H1 (cell line): ENCODE data around the gene CAMK2D. TPM values are rescaled to one million over a fixed set of nuclear protein-coding genes. Genes with fewer than 3 reads are reported as not detected.

Experiments
- CTCF ChIA-PET: fragments of 300-600 bp; sonication (Branson Sonifier 250); formaldehyde crosslinking; loops from one replicate; lab custom pipeline; 2021; ENCODE audit not compliant: partially characterized antibody; lab: Charles Lee
- POLR2A ChIA-PET: fragments of 300-600 bp; sonication (Branson Sonifier 250); formaldehyde crosslinking; loops from one replicate; lab custom pipeline; 2021; ENCODE audit warnings: inconsistent platforms; ENCODE audit not compliant: partially characterized antibody; lab: Charles Lee
- DNase-seq, 2 experiments: peaks; one replicate each; pipeline versions ENCODE4 v3.0.0 to v3.0.0-alpha.2; 2010 to 2022; ENCODE audit warnings: low spot score in 2 of 2, low read depth in 1 of 2, mixed read lengths in 1 of 2
- FAIRE-seq: peaks from 2 replicates; lab custom pipeline; 2011; peaks lifted over from hg19 to GRCh38; lab: Jason Lieb, UNC
- H2AFZ ChIP-seq: 2 replicates; pipeline ENCODE4 v1.8.1; 2012; ENCODE audit warnings: low read length, inconsistent platforms
- H2AK5ac ChIP-seq: 2 replicates; pipeline ENCODE4 v1.6.1; 2013; ENCODE audit warnings: low read depth, low read length
- H2BK120ac ChIP-seq: replicated peaks from 2 replicates; pipeline ENCODE3; 2013; ENCODE audit warnings: low read depth, low read length, inconsistent platforms
- H2BK12ac ChIP-seq: 2 replicates; pipeline ENCODE4 v1.6.1; 2013; ENCODE audit warnings: low read depth, low read length
- H2BK15ac ChIP-seq: 2 replicates; pipeline ENCODE4 v1.6.1; 2013; ENCODE audit warnings: low read length
- H2BK20ac ChIP-seq: 2 replicates; pipeline ENCODE4 v1.6.1; 2013; ENCODE audit warnings: low read length
- H2BK5ac ChIP-seq: 2 replicates; pipeline ENCODE4 v1.6.1; 2013; ENCODE audit warnings: low read depth, low read length
- H3K14ac ChIP-seq: 2 replicates; pipeline ENCODE4 v1.6.1; 2013; ENCODE audit warnings: inconsistent platforms; ENCODE audit not compliant: insufficient read length
- H3K18ac ChIP-seq: 2 replicates; pipeline ENCODE4 v1.6.1; 2013; ENCODE audit warnings: low read length; ENCODE audit errors: extremely low read depth
- H3K23ac ChIP-seq: 2 replicates; pipeline ENCODE4 v1.6.1; 2013; ENCODE audit warnings: inconsistent platforms; ENCODE audit not compliant: insufficient read length
- H3K23me2 ChIP-seq: 2 replicates; pipeline ENCODE4 v1.6.1; 2013; ENCODE audit warnings: low read depth, low read length
- H3K27ac ChIP-seq: 2 replicates; pipeline ENCODE4 v1.6.1; 2011; ENCODE audit warnings: low read depth, low read length, inconsistent platforms
- H3K27me3 ChIP-seq, 4 experiments: replicated peaks in 1 of 4; 1 replicate in 1 of 4; 2 replicates in 3 of 4; pipeline versions ENCODE4 v1.6.1 to v1.8.1; 2011 to 2013; ENCODE audit warnings: low read length in 3 of 4, mild to moderate bottlenecking in 3 of 4, inconsistent platforms in 2 of 4, mixed read lengths in 2 of 4, moderate library complexity in 1 of 4; ENCODE audit not compliant: control insufficient read depth in 3 of 4, insufficient read depth in 3 of 4; ENCODE audit errors: extremely low read depth in 1 of 4
- H3K36me3 ChIP-seq, 4 experiments: 2 replicates each; pipeline versions ENCODE4 v1.6.1 to v1.8.1; 2011 to 2013; ENCODE audit warnings: mild to moderate bottlenecking in 4 of 4, low read length in 3 of 4, moderate library complexity in 2 of 4, control low read depth in 1 of 4, inconsistent platforms in 1 of 4; ENCODE audit not compliant: insufficient read depth in 4 of 4, control insufficient read depth in 2 of 4
- H3K4ac ChIP-seq: replicated peaks from 2 replicates; pipeline ENCODE3; 2013; ENCODE audit warnings: low read length, low read depth, mixed read lengths, inconsistent platforms; ENCODE audit not compliant: insufficient read length
- H3K4me1 ChIP-seq, 4 experiments: replicated peaks in 1 of 4; 1 replicate in 1 of 4; 2 replicates in 3 of 4; pipeline versions ENCODE4 v1.6.1 to v1.8.1; 2011 to 2013; ENCODE audit warnings: low read length in 3 of 4, inconsistent platforms in 2 of 4, mixed read lengths in 1 of 4; ENCODE audit not compliant: insufficient read depth in 4 of 4, control insufficient read depth in 3 of 4
- H3K4me2 ChIP-seq, 2 experiments: 2 replicates each; pipeline versions ENCODE4 v1.6.1 to v1.8.1; 2011 to 2013; ENCODE audit warnings: low read depth in 2 of 2, low read length in 2 of 2, control low read depth in 1 of 2, inconsistent platforms in 1 of 2, mild to moderate bottlenecking in 1 of 2; ENCODE audit not compliant: insufficient read depth in 1 of 2
- H3K4me3 ChIP-seq, 4 experiments: fragments of 200-600, 300-600 bp in 1 of 4; sonication (generic), shearing (Covaris generic), sonication (Bioruptor Twin) in 1 of 4; 2 replicates each; pipeline versions ENCODE4 v1.5.1 to v1.8.1; 2011 to 2016; ENCODE audit warnings: low read length in 4 of 4, low read depth in 3 of 4, control low read depth in 2 of 4, inconsistent platforms in 2 of 4, mild to moderate bottlenecking in 2 of 4, mixed read lengths in 1 of 4, moderate library complexity in 1 of 4; ENCODE audit not compliant: insufficient read depth in 2 of 4; ENCODE audit errors: extremely low read depth in 1 of 4
- H3K56ac ChIP-seq: replicated peaks from 2 replicates; pipeline ENCODE3; 2013; ENCODE audit warnings: low read depth, mild to moderate bottlenecking, mixed read lengths, low read length, inconsistent platforms; ENCODE audit not compliant: insufficient read length
- H3K79me1 ChIP-seq: 2 replicates; pipeline ENCODE4 v1.6.1; 2013; ENCODE audit warnings: low read depth, low read length, control low read depth
- H3K79me2 ChIP-seq, 2 experiments: 2 replicates each; pipeline versions ENCODE4 v1.6.1 to v1.8.1; 2012 to 2013; ENCODE audit warnings: low read length in 2 of 2, mild to moderate bottlenecking in 2 of 2, inconsistent platforms in 1 of 2; ENCODE audit not compliant: insufficient read depth in 2 of 2, control insufficient read depth in 1 of 2
- H3K9ac ChIP-seq, 4 experiments: replicated peaks in 1 of 4; 1 replicate in 1 of 4; 2 replicates in 3 of 4; pipeline versions ENCODE4 v1.6.1 to v1.8.1; 2011 to 2013; ENCODE audit warnings: low read depth in 3 of 4, low read length in 3 of 4, control low read depth in 2 of 4, mild to moderate bottlenecking in 2 of 4, moderate library complexity in 2 of 4, inconsistent platforms in 1 of 4; ENCODE audit errors: extremely low read depth in 1 of 4
- H3K9me3 ChIP-seq, 2 experiments: 2 replicates each; pipeline versions ENCODE4 v1.6.1 to v1.8.1; 2012 to 2013; ENCODE audit warnings: mild to moderate bottlenecking in 2 of 2, moderate library complexity in 2 of 2, control low read depth in 1 of 2, inconsistent platforms in 1 of 2, low read depth in 1 of 2, low read length in 1 of 2, mixed read lengths in 1 of 2; ENCODE audit not compliant: insufficient read depth in 2 of 2
- H4K20me1 ChIP-seq, 2 experiments: replicated peaks in 1 of 2; 2 replicates each; pipeline versions ENCODE3 to v1.8.1; 2011 to 2013; ENCODE audit warnings: inconsistent platforms in 2 of 2, low read length in 2 of 2, mild to moderate bottlenecking in 1 of 2; ENCODE audit not compliant: insufficient read depth in 2 of 2, control insufficient read depth in 1 of 2
- H4K5ac ChIP-seq: 2 replicates; pipeline ENCODE4 v1.6.1; 2013; ENCODE audit warnings: low read length, low read depth, mixed read lengths, inconsistent platforms; ENCODE audit not compliant: insufficient read length
- H4K8ac ChIP-seq: 2 replicates; pipeline ENCODE4 v1.8.0; 2013; ENCODE audit warnings: mild to moderate bottlenecking, moderate library complexity, low read length, inconsistent platforms; ENCODE audit not compliant: insufficient read depth; ENCODE audit errors: extremely low read depth
- H4K91ac ChIP-seq: replicated peaks from 2 replicates; pipeline ENCODE3; 2013; ENCODE audit warnings: low read length, mixed read lengths, inconsistent platforms; ENCODE audit not compliant: insufficient read length
- ASH2L ChIP-seq: fragments of 200-600, 300-600 bp; sonication (generic); IDR thresholded peaks from one replicate; pipeline ENCODE4 v1.7.1; 2017; ENCODE audit warnings: low read length
- BACH1 ChIP-seq: IDR thresholded peaks from 2 replicates; pipeline ENCODE4 v1.6.1; 2012; ENCODE audit warnings: low read length, improper control_type of control experiment
- BRCA1 ChIP-seq: IDR thresholded peaks from 2 replicates; pipeline ENCODE4 v1.6.1; 2012; ENCODE audit warnings: low read depth, low read length, improper control_type of control experiment
- CEBPB ChIP-seq: IDR thresholded peaks from 2 replicates; pipeline ENCODE4 v1.6.1; 2012; ENCODE audit warnings: low read depth, low read length
- CHD1 ChIP-seq: IDR thresholded peaks from 2 replicates; pipeline ENCODE4 v1.6.1; 2012; ENCODE audit warnings: low read depth, low read length, improper control_type of control experiment
- CTBP2 ChIP-seq: IDR thresholded peaks from 2 replicates; pipeline ENCODE4 v1.7.0; 2011; ENCODE audit warnings: borderline replicate concordance, mild to moderate bottlenecking, moderate library complexity, mixed read lengths, low read length; ENCODE audit not compliant: insufficient read depth, insufficient read length
- HDAC2 ChIP-seq, 2 experiments: fragments of 300-600 bp in 1 of 2; sonication (generic) in 1 of 2; IDR thresholded peaks; 2 replicates each; pipeline ENCODE4 v1.6.1; 2011 to 2012; ENCODE audit warnings: low read depth in 2 of 2, low read length in 2 of 2, mild to moderate bottlenecking in 2 of 2, moderate library complexity in 2 of 2, borderline replicate concordance in 1 of 2, inconsistent platforms in 1 of 2
- HDAC6 ChIP-seq: IDR thresholded peaks from one replicate; pipeline ENCODE4 v1.7.1; 2012; ENCODE audit warnings: low read depth, mild to moderate bottlenecking, inconsistent platforms, low read length, moderate library complexity
- KDM5A ChIP-seq: fragments of 200-600 bp; IDR thresholded peaks from 2 replicates; pipeline ENCODE4 v1.7.1; 2012; ENCODE audit warnings: mild to moderate bottlenecking, low read length, inconsistent platforms, mixed read lengths
- RFX5 ChIP-seq: IDR thresholded peaks from 2 replicates; pipeline ENCODE4 v1.6.1; 2011; ENCODE audit warnings: low read depth, low read length, improper control_type of control experiment, borderline replicate concordance
- TAF1 ChIP-seq: IDR thresholded peaks from 2 replicates; pipeline ENCODE4 v1.6.1; 2011; ENCODE audit warnings: mild to moderate bottlenecking, low read depth, low read length
- WGBS, 2 experiments: shearing (Covaris generic) in 1 of 2; methylation state at CpG; one replicate each; pipeline versions ENCODE4 v1.1.6 to v1.1.7; 2013 to 2015; ENCODE audit warnings: low lambda C conversion rate in 2 of 2, mixed read lengths in 2 of 2, inconsistent platforms in 1 of 2, low coverage in 1 of 2, missing lambda C conversion rate in 1 of 2; ENCODE audit not compliant: insufficient replicate concordance in 2 of 2, insufficient coverage in 1 of 2, insufficient read length in 1 of 2; ENCODE audit errors: extremely low coverage in 1 of 2, missing lambda C conversion rate in 1 of 2; 5-methylcytosine and 5-hydroxymethylcytosine counted together
- polyA plus RNA-seq, 7 experiments: library from polyadenylated mRNA; depleted of rRNA in 3 of 7; stranded (reverse) in 5 of 7; unstranded in 2 of 7; fragments of >200 nt in 5 of 7; fragments of 200-250 nt in 2 of 7; gene quantifications; 1 replicate in 5 of 7; 2 replicates in 1 of 7; 4 replicates in 1 of 7; pipeline versions ENCODE4 v1.2.1 to v1.2.3, GENCODE V29; 2011 to 2013; ENCODE audit warnings: missing spikeins in 2 of 7, mixed read lengths in 2 of 7
- total RNA-seq: library from RNA; stranded (reverse); fragmentation: NEBNext Ultra II Directional; extraction: Animal tissue kit (Norgen Biotek cat#: 25700); gene quantifications from 2 replicates; pipeline ENCODE4 v1.2.1, GENCODE V29; 2021
- TF ChIP-seq, protein P1 (sequence below): IDR thresholded peaks from 2 replicates; pipeline ENCODE4 v1.6.1; 2012; ENCODE audit warnings: inconsistent platforms
- TF ChIP-seq, protein P2 (sequence below): IDR thresholded peaks from 2 replicates; pipeline ENCODE4 v1.6.1; 2011; ENCODE audit warnings: low read length, improper control_type of control experiment

Gene CAMK2D
- total and polyA plus RNA-seq, 2 of the 8 experiments (the other 6 are each of a cell fraction or from before 2014, with no cell fraction given) = 3.2 to 7.0 TPM

DNA sequence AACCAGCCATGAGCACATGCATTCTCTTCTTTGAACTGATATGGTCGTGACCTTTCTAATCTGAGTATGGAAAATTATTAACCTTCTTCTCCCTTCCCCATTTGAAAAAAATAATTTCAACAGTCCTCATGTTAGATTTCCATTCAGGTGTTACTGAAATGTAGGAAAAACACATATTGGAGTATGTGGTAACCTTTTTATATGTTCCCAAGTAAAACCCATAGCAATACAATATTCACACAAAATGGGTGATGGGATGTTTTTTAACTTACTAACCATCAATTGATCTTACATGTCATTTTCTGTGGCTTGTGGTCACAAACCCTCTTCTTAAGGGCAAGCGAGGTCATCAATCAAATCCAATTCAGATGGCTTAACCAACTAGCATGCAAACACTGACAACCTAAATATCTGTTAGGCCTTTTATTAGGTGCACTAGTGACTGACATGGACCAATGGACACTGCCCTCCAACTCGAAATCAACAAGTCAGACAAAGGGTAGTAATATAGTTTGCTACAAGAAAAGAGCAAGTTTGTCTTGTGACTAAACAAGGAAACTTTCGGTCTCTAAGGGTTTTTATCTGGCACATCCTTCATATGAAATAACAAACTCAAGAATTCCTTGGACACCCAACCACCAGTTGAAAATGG, 74.3 kb downstream of the CAMK2D start:
- Histone ChIP-seq H3K27me3 (no peaks in the 10 kb centered on the region), H2BK12ac (no peak overlapping the region), H2BK5ac (no peak overlapping the region), H3K4me2 (no peak overlapping the region), H3K18ac (no peak overlapping the region), H3K14ac (no peak overlapping the region), H4K20me1 (no peaks in the 10 kb centered on the region), H3K23ac (no peak overlapping the region), H3K4ac (no peak overlapping the region), H3K79me2 (no peaks in the 10 kb centered on the region), H2BK15ac (no peak overlapping the region), H2AK5ac (no peak overlapping the region), H3K4me3 (no peak overlapping the region), H4K8ac (no peak overlapping the region), H3K9me3 (no peaks in the 10 kb centered on the region), H2BK120ac (no peak overlapping the region), H2BK20ac (no peak overlapping the region), H3K36me3 (no peaks in the 10 kb centered on the region), H3K79me1 (no peaks in the 10 kb centered on the region), H3K9ac (no peak overlapping the region), H3K27ac (no peak overlapping the region), H2AFZ (no peak overlapping the region), H3K4me1 (no peaks in the 10 kb centered on the region), H4K5ac (no peak overlapping the region), H3K23me2 (no peaks in the 10 kb centered on the region), H3K56ac (no peak overlapping the region), H4K91ac (no peak overlapping the region)
- DNase-seq (no peak), FAIRE-seq (no peak)
- ChIA-PET POLR2A (no interaction called here), CTCF (no interaction called here)
- 80% methylated on average over 4 of the region's 4 CpGs; no CpG with 5 or more reads in 1 of the 2 experiments for WGBS, 2 experiments
- TF ChIP-seq, protein P1, sequence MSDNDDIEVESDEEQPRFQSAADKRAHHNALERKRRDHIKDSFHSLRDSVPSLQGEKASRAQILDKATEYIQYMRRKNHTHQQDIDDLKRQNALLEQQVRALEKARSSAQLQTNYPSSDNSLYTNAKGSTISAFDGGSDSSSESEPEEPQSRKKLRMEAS = no peak
- TF ChIP-seq RFX5 = no peak
- no peak for TF ChIP-seq TAF1
- no peak for TF ChIP-seq BRCA1
- no peak for TF ChIP-seq ASH2L
- no peak for TF ChIP-seq HDAC6
- no peak for TF ChIP-seq KDM5A
- TF ChIP-seq CTBP2 = no peak
- TF ChIP-seq CEBPB = no peak
- TF ChIP-seq HDAC2 (IDR thresholded peaks at IDR 0.05; ENCODE audit: borderline replicate concordance in 1 of 2, low read depth in 2 of 2, low read length in 2 of 2) = no peak
- TF ChIP-seq, protein P2, sequence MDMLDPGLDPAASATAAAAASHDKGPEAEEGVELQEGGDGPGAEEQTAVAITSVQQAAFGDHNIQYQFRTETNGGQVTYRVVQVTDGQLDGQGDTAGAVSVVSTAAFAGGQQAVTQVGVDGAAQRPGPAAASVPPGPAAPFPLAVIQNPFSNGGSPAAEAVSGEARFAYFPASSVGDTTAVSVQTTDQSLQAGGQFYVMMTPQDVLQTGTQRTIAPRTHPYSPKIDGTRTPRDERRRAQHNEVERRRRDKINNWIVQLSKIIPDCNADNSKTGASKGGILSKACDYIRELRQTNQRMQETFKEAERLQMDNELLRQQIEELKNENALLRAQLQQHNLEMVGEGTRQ = no peak
- TF ChIP-seq BACH1 = no peak
- no peak for TF ChIP-seq CHD1
